Measurements from ENCODE around the gene TTC13.

- TF ChIP-seq, protein P1, sequence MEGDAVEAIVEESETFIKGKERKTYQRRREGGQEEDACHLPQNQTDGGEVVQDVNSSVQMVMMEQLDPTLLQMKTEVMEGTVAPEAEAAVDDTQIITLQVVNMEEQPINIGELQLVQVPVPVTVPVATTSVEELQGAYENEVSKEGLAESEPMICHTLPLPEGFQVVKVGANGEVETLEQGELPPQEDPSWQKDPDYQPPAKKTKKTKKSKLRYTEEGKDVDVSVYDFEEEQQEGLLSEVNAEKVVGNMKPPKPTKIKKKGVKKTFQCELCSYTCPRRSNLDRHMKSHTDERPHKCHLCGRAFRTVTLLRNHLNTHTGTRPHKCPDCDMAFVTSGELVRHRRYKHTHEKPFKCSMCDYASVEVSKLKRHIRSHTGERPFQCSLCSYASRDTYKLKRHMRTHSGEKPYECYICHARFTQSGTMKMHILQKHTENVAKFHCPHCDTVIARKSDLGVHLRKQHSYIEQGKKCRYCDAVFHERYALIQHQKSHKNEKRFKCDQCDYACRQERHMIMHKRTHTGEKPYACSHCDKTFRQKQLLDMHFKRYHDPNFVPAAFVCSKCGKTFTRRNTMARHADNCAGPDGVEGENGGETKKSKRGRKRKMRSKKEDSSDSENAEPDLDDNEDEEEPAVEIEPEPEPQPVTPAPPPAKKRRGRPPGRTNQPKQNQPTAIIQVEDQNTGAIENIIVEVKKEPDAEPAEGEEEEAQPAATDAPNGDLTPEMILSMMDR (IDR thresholded peaks at IDR 0.05 in 4 of 5, conservative IDR thresholded peaks at IDR 0.05 in 1 of 5): no peak
- TF ChIP-seq POLR2A (IDR thresholded peaks at IDR 0.05): no peak
These were observed 7.0 kb upstream of the TTC13 start for GRCh38 chr1:230985711-230986110.
